ENCODE measurements around the gene ATP9A. TPM values are rescaled to one million over a fixed set of nuclear protein-coding genes. Genes with fewer than 3 reads are reported as not detected.

The ATP9A gene
- total RNA-seq, 4 donors from 2014 or later: 15.1 to 50.8 (median 30.0) TPM

DNA sequence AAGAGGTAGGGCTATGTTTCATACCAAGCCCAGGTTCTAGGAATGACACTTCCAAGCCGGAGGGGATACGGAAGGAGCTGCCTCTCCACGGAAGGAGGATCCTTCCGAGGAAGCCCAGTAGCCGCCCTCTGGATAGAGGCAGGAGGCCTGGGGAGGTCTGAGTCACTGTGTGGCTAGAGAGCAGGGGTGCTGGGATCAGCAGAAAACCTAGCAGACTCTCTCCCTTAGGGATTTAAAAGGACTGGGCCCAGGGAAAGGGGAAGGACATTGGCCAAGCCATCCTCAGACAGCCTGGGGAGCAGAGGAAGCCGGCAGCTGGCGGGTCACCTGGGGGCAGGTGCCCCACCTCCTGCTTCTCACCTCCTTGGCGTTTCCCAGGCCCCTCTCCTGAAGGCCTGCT is 189.1 kb downstream of the ATP9A start:
- Histone ChIP-seq H3K4me1 (no peaks in the 10 kb centered on the region), H3K27me3 (no peaks in the 10 kb centered on the region), H3K27ac (no peak overlapping the region), H3K36me3 (no peaks in the 10 kb centered on the region), H3K4me3 (no peak overlapping the region), H3K9me3 (no peaks in the 10 kb centered on the region)
- no peak for TF ChIP-seq CTCF (IDR thresholded peaks at IDR 0.05)
- TF ChIP-seq POLR2A (IDR thresholded peaks at IDR 0.05): no peak
- intact Hi-C loops (cut with DNase I; ENCODE audit: low total_unique reads): no loop called here
- no peak for DNase-seq

DNA sequence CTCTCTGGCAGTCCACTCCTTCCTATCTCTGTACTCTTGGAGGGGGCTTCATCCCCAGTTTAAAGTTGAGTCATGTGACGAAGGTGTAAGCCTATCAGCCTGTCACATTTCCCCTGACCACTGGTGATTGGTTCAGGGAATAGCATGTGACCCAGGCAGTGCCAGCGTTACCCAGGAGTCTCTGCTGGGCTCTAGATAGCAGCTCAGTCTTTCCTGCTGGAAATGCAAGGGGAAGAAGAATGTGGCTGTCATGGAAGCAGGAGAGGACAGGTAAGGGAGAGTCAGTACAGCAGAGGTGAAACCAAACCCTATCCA is 190.1 kb downstream of the ATP9A start:
- Histone ChIP-seq H3K4me3 (no peak overlapping the region), H3K9me3 (no peaks in the 10 kb centered on the region), H3K27me3 (no peaks in the 10 kb centered on the region), H3K4me1 (no peaks in the 10 kb centered on the region), H3K36me3 (no peaks in the 10 kb centered on the region), H3K27ac (no peak overlapping the region)
- TF ChIP-seq CTCF (IDR thresholded peaks at IDR 0.05) (no peak), POLR2A (IDR thresholded peaks at IDR 0.05) (no peak)
- no peak for DNase-seq
- intact Hi-C loops (cut with DNase I; ENCODE audit: low total_unique reads): no loop called here

- H3K27me3 ChIP-seq: no peaks in the 10 kb centered on the region
- intact Hi-C loops (cut with DNase I; ENCODE audit: low total_unique reads): no loop called here
- no peak overlapping the region for H3K27ac ChIP-seq
- H3K4me1 ChIP-seq: no peaks in the 10 kb centered on the region
- no peak overlapping the region for H3K4me3 ChIP-seq
- H3K36me3 ChIP-seq: no peaks in the 10 kb centered on the region
- no peak for DNase-seq
- no peak for TF ChIP-seq POLR2A (IDR thresholded peaks at IDR 0.05)
- TF ChIP-seq CTCF (IDR thresholded peaks at IDR 0.05): no peak
- no peaks in the 10 kb centered on the region for H3K9me3 ChIP-seq
Observed at GRCh38 chr20:51577432-51578144, 190.6 kb downstream of the ATP9A start.

- Histone ChIP-seq H3K4me3 (no peak overlapping the region), H3K27ac (no peak overlapping the region), H3K4me1 (peaks cover 0 to 2% of the 10 kb centered on the region in 2 donors), H3K27me3 (no peaks in the 10 kb centered on the region), H3K9me3 (no peaks in the 10 kb centered on the region), H3K36me3 (no peaks in the 10 kb centered on the region)
- DNase-seq: no peak
- no peak for TF ChIP-seq CTCF (IDR thresholded peaks at IDR 0.05)
- no peak for TF ChIP-seq POLR2A (IDR thresholded peaks at IDR 0.05)
- intact Hi-C loops (cut with DNase I; ENCODE audit: low total_unique reads): no loop called here
Observed at GRCh38 chr20:51575486-51575885, 192.7 kb downstream of the ATP9A start.

DNA sequence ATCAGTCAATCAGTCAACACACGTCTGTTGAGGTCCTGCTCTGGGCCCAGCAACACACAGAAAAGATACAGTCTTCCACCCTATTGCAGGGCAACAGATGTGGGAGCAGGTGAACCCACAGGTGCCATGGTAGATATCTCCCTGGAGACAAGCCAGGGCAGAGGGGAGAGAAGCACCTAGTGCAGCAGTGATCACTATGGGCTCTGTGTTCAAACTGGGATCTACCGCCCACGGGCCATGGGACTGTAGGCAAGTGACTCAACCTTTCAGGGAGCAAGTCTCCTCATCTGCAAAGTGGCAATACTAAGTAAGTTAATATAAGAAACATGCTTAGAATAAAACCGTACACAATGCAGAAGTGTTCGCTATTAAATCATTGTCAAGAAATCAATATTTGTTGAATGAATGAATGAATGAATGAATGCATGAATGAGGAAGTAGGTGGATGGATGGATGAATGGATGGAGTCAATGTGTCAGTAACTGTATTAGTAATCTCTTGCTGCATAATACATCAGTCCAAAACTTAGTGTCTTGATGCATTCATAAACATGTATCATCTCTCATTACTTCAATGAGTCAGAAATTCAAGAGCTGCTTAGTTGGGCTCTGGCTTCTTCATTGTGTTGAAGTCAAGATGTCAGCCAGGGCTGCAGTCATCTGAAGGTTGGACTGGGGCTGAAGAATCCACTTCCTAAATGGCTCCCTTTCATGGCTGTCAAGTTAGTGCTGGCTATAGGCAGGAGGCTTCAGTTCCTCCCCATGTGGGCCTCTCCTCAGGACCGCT is 193.7 kb downstream of the ATP9A start:
- TF ChIP-seq POLR2A (IDR thresholded peaks at IDR 0.05) (no peak), CTCF (IDR thresholded peaks at IDR 0.05) (no peak)
- no peak for DNase-seq
- Histone ChIP-seq H3K4me1 (peaks cover 0 to 3% of the 10 kb centered on the region in 2 donors), H3K4me3 (no peak overlapping the region), H3K9me3 (no peaks in the 10 kb centered on the region), H3K27me3 (no peaks in the 10 kb centered on the region), H3K27ac (no peak overlapping the region), H3K36me3 (no peaks in the 10 kb centered on the region)
- intact Hi-C loops (cut with DNase I; ENCODE audit: low total_unique reads): no loop called here
